ENCODE measurements around the gene GHSR.

GHSR gene

GRCh38 chr3:172437713-172438112 lies 10.5 kb downstream of the GHSR start:
- DNase-seq (ENCODE audit: low read depth): no peak

- no peak for DNase-seq (ENCODE audit: low read depth)
These were observed 32.9 kb downstream of the GHSR start for GRCh38 chr3:172415323-172415722.

GRCh38 chr3:172411478-172411947 lies 36.7 kb downstream of the GHSR start:
- DNase-seq (ENCODE audit: low read depth): no peak

- no peak for DNase-seq (ENCODE audit: low read depth)
These were observed 37.4 kb downstream of the GHSR start for GRCh38 chr3:172410702-172411477.

- no peak for DNase-seq (ENCODE audit: low read depth)
These were observed 40.4 kb downstream of the GHSR start for GRCh38 chr3:172407872-172408271.

- no peak for DNase-seq (ENCODE audit: low read depth)
These were observed 42.3 kb downstream of the GHSR start for GRCh38 chr3:172405914-172406313.

GRCh38 chr3:172404237-172404962 lies 43.9 kb downstream of the GHSR start:
- no peak for DNase-seq (ENCODE audit: low read depth)

GRCh38 chr3:172402892-172403643 lies 45.2 kb downstream of the GHSR start:
- DNase-seq (ENCODE audit: low read depth): no peak

GRCh38 chr3:172402090-172402489 lies 46.2 kb downstream of the GHSR start:
- DNase-seq (ENCODE audit: low read depth): no peak

GRCh38 chr3:172398484-172398883 lies 49.8 kb downstream of the GHSR start:
- no peak for DNase-seq (ENCODE audit: low read depth)

GRCh38 chr3:172397716-172398405 lies 50.4 kb downstream of the GHSR start:
- no peak for DNase-seq (ENCODE audit: low read depth)

- no peak for DNase-seq (ENCODE audit: low read depth)
These were observed 51.9 kb downstream of the GHSR start for GRCh38 chr3:172396400-172396799.

- DNase-seq (ENCODE audit: low read depth): no peak
These were observed 53.6 kb downstream of the GHSR start for GRCh38 chr3:172394692-172395091.

Data from stimulated activated CD8-positive, alpha-beta memory T cell treated with anti-CD3 and anti-CD28 coated beads, Interleukin-7, amount 100 ng/mL, for 24 hours (primary cell).